RPMI8226 (cell line): ENCODE measurements around the gene DUSP5.
"Not testable (repeated sequence)": the region's sequence is repeated elsewhere in the genome, so short reads cannot be mapped to it uniquely, and the experiment has no call there.

Experiments
- DNase-seq: peaks from one replicate; pipeline ENCODE4 v3.0.0-alpha.2; 2015

The DUSP5 gene

DNA sequence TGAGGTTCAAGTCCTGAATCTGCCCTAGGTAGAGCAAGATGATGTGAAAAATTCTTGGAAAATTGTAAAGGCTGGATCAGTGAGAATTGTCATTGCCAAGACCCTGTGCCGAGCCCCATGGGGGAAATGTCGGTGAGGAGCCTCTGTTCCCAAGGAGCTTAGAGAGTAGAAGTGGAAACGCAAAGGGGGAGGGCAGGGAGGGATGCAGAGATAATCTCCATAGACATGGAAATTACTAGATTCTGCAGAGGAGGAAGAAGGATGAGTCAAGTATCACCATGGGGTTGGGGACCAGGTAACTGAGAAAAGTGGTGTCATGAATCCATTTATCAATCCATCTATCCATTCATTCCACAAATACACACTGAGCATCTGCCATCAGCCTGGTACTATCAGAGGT lies 26.0 kb downstream of the DUSP5 start:
- no peak for DNase-seq

DNA sequence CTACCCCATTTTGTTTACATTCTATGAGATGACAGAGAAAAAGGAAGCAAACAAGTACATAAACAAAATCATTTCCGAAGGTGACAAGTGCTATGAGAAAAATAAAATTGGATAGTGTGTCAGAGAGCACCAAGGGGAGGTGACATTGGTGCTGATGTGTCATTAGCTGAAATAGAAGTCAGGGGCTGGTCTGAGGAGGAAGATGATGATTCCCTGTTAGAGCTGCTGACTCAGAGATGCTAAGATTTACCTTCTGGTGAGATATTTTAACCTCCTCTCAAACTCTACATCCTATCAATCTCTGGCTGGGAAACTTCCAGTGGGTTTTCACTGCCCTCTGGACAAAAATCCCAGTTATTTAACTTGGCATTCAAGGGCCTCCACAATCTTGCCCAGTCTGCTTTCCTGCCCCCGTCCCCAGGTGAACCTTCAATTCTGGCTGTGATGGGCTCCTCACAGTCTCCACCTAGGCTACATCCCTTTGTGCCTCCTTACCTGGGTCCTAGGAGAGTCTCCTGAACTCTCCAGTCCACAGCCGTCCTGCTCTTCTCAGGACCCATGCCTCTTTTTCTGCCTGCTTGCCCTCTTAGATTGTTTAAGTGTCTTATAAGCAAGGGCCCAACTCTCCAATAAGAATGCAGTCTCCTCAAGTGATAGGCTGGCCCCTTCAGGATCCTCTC lies 26.6 kb downstream of the DUSP5 start:
- no peak for DNase-seq

DNA sequence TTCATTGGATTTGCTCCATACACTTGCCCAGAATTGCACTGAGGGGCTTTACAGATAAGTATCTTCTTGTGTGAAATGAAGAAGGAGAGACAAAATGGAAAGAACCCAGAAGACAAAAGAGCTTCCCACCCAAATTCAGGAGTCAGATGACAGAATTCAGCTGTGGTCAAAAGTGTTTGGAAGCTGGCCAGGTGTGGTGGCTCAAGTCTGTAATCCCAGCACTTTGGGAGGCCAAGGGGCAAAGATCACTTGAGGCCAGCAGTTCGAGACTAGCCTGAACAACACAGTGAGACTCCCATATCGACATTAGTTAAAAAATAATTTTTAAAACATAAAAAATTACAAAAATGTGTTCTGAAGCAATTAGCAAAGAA lies 27.1 kb downstream of the DUSP5 start:
- DNase-seq: no peak

DNA sequence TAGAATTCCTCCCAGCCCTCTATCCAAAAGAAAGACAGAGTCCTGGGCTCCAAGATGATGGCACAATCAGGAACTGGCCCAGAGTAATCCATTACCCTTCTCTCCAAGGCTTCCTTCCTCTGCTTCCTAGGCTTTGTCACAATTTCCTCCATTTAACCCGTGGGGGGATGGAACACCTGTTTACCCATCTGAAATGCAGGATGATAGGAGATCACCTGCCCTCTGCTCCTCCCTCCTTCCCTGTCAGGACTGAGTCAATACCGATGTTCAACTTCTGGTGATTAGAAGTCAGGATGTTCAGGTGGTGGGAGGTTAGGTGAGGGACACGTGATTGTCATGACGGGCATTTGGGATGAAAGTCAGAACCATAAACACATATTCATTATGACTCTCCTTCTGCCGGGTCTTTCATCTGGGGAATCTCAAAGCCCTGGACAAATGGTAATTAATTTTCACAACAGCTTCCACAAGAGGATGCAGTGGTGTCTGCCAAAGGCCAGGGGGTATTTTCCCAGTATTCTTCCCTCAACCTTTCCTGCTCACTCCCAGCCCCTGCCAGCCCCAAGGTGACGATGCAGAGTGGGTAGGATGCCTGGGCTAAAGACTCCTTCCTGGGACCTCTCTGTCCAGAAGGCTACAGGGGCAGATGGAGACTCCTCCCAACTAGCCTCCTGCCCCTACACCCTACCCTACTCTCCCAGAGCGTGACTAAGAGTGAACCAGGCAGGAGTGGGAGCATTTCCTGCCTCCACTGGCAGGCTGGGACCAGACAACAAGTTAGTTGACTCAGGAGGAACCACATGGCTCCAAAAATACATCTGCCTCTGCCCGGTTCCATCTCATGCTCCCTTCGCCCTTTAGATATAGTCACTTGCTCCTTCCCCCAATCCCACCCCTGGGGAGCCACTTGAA lies 27.9 kb downstream of the DUSP5 start:
- DNase-seq: no peak

DNA sequence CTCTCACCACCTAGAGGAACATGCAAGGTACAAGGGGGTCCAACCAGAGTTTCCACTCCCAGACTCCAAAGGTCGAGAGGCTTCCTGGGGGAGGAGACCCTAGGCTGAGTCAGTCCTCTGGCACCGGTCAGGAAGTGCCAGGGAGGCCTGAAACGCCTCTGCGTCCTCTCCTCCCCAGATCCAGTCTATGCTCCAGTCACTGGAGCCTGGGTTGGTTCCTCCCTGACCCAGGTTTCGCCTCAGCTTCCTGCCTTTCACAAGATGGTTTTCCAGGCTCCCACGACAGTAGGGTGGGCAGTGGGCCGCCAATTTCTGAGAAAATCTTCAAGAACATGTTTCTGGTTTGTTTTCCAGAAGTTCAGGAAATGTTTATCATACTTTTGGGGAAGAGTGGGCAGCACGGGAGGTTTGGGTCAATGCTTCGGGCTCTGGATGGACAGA lies 30.0 kb downstream of the DUSP5 start:
- no peak for DNase-seq

DNA sequence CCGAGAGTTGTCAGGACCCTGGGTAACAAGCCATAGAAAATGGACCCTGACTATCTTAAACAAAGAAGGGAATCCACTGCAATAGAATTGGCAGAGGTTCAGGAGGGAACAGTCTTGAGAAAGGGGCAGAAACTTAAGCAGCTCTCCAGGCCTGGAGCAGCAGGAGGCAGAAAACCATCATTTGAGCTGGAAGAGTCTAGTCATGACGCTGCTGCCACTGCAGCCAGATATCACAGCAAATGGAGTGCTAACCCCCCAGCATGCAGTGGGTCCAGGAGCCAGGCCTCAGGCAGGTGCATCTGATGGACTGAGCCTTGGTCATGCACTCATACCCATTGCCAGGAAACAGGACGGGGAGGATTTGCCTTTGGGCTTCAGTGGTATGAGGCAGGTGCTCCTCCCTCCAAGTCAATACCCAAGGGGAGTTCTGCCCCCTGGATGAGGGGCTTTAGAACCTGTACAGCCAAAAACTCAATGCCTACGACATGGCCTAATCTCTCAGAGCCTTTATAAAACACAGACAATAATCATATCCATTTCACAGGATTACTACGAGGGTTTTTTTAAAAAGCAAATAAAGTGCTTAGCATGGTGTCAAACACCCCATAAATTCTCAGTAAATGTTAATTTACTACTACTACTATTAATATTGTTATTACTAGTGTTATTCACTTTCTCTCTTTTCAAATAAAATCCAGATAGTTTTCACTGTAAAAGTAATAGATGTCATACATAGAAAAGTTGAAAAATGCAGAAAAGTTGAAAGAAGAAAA lies 30.7 kb downstream of the DUSP5 start:
- DNase-seq: no peak

DNA sequence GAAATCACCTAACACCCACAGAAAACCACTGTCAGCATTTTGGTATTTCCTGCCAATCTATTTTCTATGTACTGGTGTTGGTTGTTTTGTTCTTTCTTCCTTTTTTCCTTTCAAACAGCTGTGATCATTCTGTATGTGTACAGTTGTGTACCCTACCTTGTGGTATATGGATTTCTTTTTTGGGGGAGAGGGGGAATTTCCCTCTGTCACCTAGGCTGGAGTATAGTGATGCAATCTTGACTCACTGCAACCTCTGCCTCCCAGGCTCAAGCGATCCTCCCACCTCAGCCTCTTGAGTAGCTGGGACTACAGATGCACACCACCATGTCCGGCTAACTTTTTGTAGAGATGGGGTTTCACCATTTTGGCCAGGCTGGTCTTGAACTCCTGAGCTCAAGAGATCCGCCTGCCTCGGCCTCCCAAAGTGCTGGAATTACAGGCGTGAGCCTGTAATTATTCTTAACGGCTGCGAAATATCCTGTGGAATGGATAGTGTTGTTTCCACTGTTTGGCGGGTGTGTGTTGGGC lies 31.4 kb downstream of the DUSP5 start:
- peak; percentile 44 for DNase-seq

DNA sequence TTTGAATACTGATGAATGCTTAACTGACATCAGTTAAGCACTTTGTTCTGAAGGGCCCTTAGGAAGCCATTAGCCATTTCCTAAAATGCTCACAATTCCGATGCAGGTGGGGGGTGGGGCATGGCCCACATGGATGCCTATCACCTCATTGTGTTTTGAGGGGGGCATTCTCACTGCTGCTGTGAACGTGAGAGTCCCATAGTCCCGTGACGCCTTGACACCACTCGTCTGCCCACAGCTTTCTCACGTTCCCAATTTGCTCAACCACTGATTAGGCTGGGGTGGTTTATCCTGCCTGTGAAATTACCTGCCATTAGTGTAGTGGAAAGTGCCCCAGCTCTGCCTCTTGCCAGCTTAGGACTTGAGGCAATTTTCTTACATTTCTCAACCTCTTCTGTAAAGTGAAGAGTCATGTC lies 31.9 kb downstream of the DUSP5 start:
- no peak for DNase-seq

DNA sequence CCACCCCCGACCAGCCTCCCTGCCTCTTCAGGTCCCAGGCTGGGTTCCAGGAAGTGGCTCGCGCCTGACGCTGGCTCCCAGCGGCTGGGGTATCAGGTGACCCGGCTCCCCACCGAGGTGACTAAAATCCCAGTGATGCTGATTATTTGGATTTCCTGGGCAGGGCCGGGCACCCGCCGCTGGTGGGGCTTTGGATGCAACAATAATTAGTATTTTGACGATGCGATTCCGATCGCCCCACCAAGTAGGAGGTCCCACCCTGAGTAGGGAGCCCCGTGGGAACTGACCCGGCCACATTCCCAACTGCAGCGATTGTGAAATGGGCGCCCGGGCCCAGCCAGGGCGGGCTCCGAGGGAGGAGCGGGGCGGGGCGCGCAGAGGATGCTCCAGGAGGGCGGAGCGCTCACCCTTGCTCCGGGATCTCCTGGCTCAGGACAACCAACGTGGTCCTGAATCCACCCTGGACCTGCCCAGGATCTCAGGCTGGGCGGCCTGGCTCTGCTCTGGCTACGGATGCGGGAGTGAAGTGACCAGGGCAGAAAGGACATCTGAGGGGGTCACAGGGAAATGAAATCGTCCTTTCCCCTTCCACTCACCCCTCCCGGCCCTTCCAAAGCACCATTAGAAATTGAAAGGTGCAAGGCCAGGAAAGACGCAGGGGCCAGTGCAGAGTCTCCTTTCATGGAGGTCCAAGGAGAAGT lies 32.6 kb downstream of the DUSP5 start:
- no peak for DNase-seq

DNA sequence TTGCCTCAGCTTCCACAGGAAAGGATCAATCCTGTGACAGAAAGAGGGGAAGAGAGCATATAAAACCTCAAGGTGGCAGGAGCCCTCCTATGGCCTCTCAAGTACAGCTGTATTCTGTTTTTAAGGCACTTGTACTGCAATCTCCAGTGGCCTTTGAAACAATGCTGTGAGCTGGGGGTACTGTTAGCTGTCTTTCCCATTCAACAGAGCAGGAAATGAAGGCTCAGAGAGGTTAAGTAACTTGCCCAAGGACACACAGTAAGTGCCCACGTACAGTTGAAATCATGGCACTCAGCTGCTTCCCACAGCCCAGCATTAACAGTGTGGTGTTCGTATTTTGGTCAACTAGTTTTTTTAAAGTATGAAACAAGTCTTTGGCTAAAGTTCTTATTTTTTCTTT lies 34.0 kb downstream of the DUSP5 start:
- DNase-seq: no peak

DNA sequence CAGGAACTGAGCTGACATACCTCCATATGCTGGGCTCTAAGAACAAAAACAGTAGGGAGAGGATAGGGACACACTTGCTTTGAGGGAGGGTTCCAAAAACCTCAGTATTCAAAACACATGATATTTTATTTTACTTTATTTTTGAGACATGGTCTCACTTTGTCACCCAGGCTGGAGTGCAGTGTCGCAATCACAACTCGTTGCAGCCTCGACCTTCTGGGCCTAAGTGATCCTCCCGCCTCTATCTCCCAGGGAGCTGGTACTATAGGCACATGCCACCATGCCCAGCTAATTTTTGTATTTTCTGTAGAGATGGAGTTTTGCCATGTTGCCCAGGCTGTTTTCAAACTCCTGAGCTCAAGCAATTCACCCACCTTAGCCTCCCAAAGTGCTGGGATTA lies 34.9 kb downstream of the DUSP5 start:
- DNase-seq: not testable (repeated sequence)

DNA sequence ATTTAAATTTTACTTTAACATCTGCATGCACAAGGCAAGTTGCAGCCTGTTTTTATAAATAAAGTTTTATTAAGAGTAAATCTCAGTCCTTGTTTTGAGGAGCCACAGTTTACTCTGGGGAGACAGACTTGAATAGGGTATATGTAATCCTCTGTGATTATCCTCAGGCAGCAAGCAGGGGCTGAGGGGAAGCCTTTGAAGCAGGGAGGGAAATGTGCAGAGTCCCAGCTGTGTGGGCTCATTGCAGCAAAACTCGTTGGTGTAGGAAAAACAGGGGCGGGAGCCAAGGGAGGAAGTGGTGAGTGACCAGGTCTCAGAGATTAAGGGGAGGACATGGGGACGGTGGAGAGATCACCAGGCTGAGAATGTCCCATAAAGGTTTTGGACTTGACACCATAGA lies 35.4 kb downstream of the DUSP5 start:
- DNase-seq: no peak

DNA sequence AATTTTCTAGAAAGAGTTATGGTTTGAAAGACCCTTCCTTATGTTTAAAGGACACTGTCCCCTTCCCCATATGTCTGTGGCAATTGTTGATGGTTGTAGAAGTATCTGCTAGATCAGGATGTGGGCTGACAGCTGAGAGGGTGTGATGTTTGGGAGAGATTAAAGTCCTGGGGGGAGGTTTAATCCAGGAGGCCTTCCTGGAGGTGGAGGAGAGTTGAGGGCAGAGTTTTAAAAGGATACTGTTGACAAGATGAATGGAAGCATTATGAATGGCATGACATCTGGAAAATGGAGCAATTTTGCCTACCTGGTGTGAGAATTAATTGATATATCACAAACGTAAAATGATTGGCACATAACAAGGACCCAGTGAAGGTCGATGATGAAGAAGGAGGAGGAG lies 36.9 kb downstream of the DUSP5 start:
- no peak for DNase-seq

DNA sequence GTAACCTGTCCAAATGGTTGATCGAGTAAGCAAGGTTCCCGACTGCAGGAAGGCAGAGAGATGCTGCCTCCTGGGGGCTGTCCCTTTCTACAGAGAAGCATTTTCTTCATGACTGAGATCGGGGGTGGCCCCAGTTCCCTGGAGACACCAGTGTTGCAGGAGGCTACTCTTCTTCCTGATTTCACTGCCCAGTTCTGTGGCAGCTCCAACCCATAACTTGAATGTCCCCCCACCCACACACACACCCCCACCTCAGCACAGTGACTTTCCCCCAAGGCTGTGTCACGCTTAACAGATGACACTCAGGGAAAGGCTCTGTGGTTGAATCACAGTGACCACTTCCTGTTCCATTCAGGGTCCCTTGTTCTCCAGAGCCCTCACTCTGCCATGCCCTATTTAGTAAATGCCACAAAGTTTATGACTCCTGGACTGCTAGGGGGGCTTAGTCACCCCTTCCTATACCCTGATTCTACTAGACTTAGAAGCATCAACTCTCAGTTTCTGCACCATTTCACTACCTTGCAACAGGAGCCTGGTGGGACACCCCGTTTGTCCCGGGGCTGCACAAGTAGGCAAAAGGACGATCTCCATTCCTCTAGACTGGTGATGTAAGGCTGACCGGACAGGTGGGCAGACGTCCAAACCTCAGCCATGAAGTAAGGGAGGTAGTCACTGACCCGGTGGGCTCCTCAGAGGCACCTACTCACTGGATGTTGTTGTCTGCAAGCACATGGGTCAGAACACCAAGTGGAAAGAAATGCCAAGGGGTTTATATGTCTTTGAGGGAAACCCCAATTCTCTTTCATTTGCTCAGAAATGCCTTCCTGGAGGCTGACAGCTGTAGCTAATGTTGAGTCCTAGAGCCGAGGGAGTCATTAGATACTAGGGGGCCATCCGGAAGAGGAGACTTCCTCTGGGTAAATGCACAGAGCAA lies 38.5 kb downstream of the DUSP5 start:
- DNase-seq: peak; percentile 43

DNA sequence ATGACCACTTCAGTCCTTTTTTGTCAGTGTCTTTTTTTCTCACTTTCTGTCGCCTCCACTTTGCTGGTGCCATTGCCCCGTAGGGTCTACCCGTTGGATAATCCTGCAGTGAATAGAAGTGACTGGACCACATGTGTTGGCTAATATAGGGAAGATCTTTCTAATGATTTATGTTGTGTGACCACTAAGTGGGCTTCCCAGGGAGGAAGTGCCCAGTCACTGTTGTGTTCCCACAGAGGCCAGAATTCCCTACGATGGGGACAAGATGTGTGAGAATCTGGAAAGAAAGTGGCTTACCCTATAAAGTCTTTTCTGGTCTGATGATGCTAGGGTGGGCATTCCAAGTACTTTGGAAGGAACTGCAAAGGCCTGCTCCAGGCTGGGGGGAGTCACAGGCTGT lies 41.4 kb downstream of the DUSP5 start:
- DNase-seq: no peak

DNA sequence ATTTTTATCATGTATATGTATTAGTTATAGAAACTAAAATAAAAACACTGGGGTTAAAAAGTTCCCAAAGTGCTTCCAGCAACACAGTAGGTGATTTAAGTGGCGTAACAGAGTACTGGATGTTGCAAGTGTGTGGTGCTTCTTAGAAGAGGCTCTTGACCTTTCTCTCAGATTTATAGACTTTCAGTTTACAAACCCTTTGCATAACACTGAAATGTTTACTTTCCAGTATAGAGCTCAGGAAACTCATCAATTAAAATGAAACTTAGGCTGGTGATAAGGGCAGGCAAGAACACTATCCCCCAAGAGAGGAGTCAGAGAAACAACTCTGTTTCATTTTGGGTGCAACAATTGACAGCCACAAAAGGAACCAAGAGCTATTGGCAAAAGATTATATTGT lies 42.3 kb downstream of the DUSP5 start:
- no peak for DNase-seq

DNA sequence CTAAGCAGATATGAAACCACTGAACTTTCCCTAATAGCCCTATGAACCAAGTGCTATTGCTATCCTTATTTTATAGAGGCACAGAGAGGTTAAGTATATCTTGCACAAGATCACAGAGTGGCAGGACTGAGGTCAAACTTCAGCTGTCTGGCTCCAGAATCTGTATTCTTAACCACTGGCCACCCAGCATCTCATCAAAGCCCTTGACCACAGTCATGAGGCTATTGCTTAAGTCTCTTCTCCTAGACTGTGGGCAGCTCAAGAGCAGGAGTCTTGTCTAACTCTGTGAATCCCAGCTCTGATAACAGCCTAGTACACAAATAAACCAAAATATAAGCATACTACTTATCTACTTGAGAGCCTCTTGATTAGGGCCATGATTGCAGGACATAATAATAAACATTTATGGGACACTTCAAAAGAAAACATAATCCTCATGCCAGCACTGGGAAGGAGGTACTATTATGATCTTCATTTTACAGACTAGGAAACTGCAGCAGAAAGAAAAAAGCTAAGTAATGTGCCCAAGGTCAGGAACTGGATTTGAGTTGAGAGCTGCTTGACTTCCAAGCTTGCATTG lies 47.3 kb downstream of the DUSP5 start:
- DNase-seq: no peak

DNA sequence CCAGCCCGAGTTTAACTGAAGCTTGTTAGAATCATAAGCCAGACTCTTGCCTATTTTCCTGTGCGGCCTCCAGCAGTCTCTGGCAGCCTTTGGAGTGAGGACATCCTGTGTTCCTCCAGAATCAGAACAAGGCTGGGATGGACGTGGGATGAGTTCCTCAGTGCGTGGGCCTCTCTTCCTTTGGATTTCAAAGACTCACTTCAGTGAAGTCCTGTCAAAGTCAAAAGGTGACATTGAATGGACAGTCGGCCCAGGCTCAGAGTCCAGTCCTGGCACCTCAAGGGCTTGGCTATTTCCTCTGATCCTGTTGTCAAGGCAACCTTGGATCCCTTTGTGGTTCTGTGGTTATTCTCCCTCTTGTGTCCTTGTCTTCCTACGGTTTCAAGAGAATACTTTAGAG lies 48.4 kb downstream of the DUSP5 start:
- DNase-seq: no peak

DNA sequence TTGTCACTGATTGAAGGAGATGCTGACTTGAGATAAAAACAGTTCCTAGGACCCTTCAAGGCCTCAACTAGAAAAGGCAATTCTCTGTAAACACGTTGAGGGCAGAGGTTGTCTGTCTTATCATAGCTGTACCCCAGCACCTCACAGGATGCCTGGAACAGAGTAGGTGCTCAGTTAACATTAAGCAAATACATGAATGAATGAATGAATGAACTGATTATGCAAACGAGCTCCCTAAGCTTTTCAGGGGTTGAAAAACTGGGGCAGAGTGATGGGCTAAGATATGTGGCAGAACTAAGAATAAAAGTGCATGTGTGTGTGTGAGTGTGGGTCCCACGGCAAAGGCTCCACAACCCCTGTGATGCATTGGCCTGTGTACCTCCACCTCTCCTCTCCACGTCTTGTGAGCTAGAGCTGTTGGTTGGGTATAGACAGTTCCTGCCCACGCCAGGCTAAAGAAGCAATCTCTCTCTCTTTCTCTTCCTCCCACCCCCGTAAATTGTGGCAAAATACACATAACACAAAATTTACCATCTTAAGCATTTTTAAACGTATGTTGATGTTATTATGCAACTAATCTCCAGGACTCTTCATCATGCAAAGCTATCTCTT lies 48.9 kb downstream of the DUSP5 start:
- no peak for DNase-seq

DNA sequence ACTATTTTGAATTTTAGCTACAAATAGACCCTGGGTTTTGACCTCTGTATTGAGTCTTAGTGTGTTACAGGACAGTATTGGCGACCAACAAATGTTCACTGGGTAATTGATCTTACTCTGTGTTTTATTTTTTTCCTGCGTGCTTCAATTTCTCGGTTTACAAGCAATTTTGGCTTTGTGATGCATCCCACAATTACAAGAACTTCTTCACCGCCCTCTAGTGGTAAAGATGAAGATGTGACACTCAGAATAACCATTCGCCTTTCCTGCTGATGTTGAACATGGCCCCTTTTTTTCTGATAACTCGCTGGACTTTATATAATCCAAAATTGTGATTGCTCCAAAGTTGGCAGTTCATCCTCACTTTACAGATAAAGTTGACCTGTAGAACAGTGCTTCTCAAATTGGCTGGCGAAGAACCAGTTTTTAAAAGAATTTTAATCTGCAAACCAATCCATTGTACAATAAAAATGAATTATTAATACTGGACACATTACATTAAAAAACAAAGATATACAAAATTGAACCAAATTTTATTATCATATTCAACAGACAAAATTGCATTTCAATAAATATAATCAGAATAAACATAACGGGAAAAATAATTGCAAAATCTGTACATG lies 49.5 kb downstream of the DUSP5 start:
- peak; percentile 59 for DNase-seq
